Right lobe of liver (tissue), 6 donors: ENCODE results near the gene ELMO1. TPM values are rescaled to one million over a fixed set of nuclear protein-coding genes. Genes with fewer than 3 reads are reported as not detected.

Experiments used
- ATAC-seq, 4 donors: fragments of 200-7000 bp; cut with Tn5 transposase; one replicate each; pipeline ENCODE4 v1.9.1; 2020; ENCODE audit warnings: mild to moderate bottlenecking in 4 of 4, moderate library complexity in 4 of 4
- DNase-seq, 3 donors: peaks; one replicate each; pipeline ENCODE4 v3.0.0-alpha.2; 2020
- H3K27ac ChIP-seq, 3 donors: fragments of 200-600 bp; one replicate each; pipeline ENCODE4 v1.8.0; 2022
- H3K27me3 ChIP-seq, 2 donors: fragments of 200-600 bp; one replicate each; pipeline ENCODE4 v1.8.0; 2022
- H3K36me3 ChIP-seq, 4 donors: fragments of 200-600 bp; sonication (generic) in 1 of 4; one replicate each; pipeline versions ENCODE4 v1.5.1 to v1.8.0; 2017 to 2022; ENCODE audit warnings: control low read depth in 1 of 4
- H3K4me1 ChIP-seq, 4 donors: fragments of 200-600 bp; sonication (generic) in 1 of 4; one replicate each; pipeline versions ENCODE4 v1.5.1 to v1.8.0; 2017 to 2022; ENCODE audit warnings: control low read depth in 1 of 4
- H3K4me3 ChIP-seq, 3 donors: fragments of 200-600 bp; one replicate each; pipeline ENCODE4 v1.8.0; 2022
- H3K9me3 ChIP-seq, 4 donors: fragments of 200-600 bp; sonication (generic) in 1 of 4; one replicate each; pipeline versions ENCODE4 v1.5.1 to v1.8.0; 2017 to 2022; ENCODE audit warnings: control low read depth in 1 of 4
- CTCF ChIP-seq, 4 donors: fragments of 200-600 bp in 3 of 4; fragments of 450-650 bp in 1 of 4; IDR thresholded peaks; one replicate each; pipeline versions ENCODE4 v1.5.1 to v1.8.0; 2016 to 2022; ENCODE audit warnings: antibody characterized with exemption in 4 of 4, mild to moderate bottlenecking in 2 of 4
- POLR2A ChIP-seq: fragments of 450-650 bp; IDR thresholded peaks from one replicate; pipeline ENCODE4 v1.6.1; 2017; ENCODE audit warnings: antibody characterized with exemption, mild to moderate bottlenecking
- WGBS: methylation state at CpG from one replicate; pipeline ENCODE4 v1.1.6; 2018; ENCODE audit warnings: low coverage, low lambda C conversion rate; ENCODE audit not compliant: insufficient coverage; ENCODE audit errors: missing lambda C conversion rate; 5-methylcytosine and 5-hydroxymethylcytosine counted together
- intact Hi-C, 2 donors: fragments of 100-400 bp; cut with DNase I; formaldehyde crosslinking; loops; one replicate each; pipeline versions ENCODE4 v1.11.2 to v1.14.1; 2022
- total RNA-seq, 6 experiments: library from RNA; depleted of rRNA in 2 of 6; stranded (reverse); fragments of >200 nt in 2 of 6; fragmentation: NEBNext Ultra II Directional in 3 of 6; extraction: Animal tissue kit (Norgen Biotek cat#: 25700) in 3 of 6; gene quantifications; one replicate each; pipeline versions ENCODE4 v1.1.0 to v1.2.4, GENCODE V29; 2016 to 2023
- donor health status: DM: no; HTN: yes; CAD: no.
- donor health status: DM: no; HTN: no; CAD: no.
- donor health status: DM: no; HTN: no; CAD: no.
- donor health status: DM: no; HTN: yes; CAD: no.
- donor health status: DM: no; HTN: yes; CAD: no.

Gene ELMO1
- total RNA-seq, 6 experiments from 2014 or later = 18.4 to 55.4 (median 25.1) TPM

- no peak overlapping the region for H3K27ac ChIP-seq
- no peaks in the 10 kb centered on the region for H3K9me3 ChIP-seq
- no peak for TF ChIP-seq CTCF (IDR thresholded peaks at IDR 0.05)
- no peak for TF ChIP-seq POLR2A
- DNase-seq = no peak
- no peak overlapping the region for H3K4me3 ChIP-seq
- H3K4me1 ChIP-seq = peaks cover 0 to 6% (median 0%) of the 10 kb centered on the region in 4 donors
- whole genome bisulfite sequencing = 100% methylated on average over 1 of the region's 3 CpGs
- no peak for ATAC-seq
- intact Hi-C loops = no loop called here
- H3K27me3 ChIP-seq = no peaks in the 10 kb centered on the region
- no peaks in the 10 kb centered on the region for H3K36me3 ChIP-seq
Observed at GRCh38 chr7:37488163-37488764, 39.6 kb upstream of the ELMO1 start.

DNA sequence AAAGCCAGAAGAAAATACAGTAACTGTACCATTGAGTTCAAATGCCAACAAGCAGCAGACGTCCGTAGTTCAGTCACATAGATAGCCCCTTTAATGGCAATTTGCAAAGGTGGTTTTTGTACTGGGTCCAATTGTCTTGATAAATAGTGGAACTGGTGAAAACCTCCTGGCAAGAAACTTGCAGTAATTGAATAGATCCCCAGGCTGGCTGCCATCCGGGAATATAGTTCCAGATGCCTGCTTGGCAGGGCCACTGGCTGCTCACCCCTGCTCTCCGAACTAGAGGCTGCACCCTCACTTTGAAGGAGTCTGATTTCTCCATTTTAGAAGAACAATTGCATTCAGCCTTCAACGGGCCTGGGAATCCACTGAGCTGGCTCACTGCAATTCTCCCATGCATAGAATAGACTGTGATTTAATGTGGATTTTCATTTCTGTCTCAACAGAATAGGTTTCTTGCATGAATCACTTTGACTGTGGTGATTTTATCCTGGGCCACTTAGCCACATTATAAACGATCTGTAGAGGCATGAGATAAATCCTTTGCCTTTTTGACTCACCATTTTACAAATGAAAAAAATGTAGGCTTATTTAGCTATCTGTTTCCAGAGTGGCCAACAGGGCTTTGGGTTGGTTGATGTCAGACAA, 35.9 kb upstream of the ELMO1 start:
- no peak for TF ChIP-seq CTCF (IDR thresholded peaks at IDR 0.05)
- no peak for TF ChIP-seq POLR2A
- Histone ChIP-seq H3K36me3 (no peaks in the 10 kb centered on the region), H3K27ac (no peak overlapping the region), H3K4me3 (no peak overlapping the region), H3K27me3 (no peaks in the 10 kb centered on the region), H3K9me3 (no peaks in the 10 kb centered on the region), H3K4me1 (peaks cover 0 to 1% (median 0%) of the 10 kb centered on the region in 4 donors)
- WGBS = 80% methylated on average over 5 of the region's 6 CpGs
- intact Hi-C loops = no loop called here
- DNase-seq (no peak), ATAC-seq (no peak)

GRCh38 chr7:37483627-37484026, 35.0 kb upstream of the ELMO1 start:
- DNase-seq (no peak), ATAC-seq (no peak)
- Histone ChIP-seq H3K36me3 (no peaks in the 10 kb centered on the region), H3K27ac (no peak overlapping the region), H3K9me3 (no peaks in the 10 kb centered on the region), H3K27me3 (no peaks in the 10 kb centered on the region), H3K4me3 (no peak overlapping the region), H3K4me1 (no peaks in the 10 kb centered on the region)
- TF ChIP-seq POLR2A (no peak), CTCF (IDR thresholded peaks at IDR 0.05) (no peak)
- 93% methylated on average over 3 of the region's 3 CpGs for WGBS
- intact Hi-C loops = no loop called here

GRCh38 chr7:37482953-37483352, 34.3 kb upstream of the ELMO1 start:
- DNase-seq (no peak), ATAC-seq (no peak)
- H3K9me3 ChIP-seq = no peaks in the 10 kb centered on the region
- no peaks in the 10 kb centered on the region for H3K27me3 ChIP-seq
- H3K4me1 ChIP-seq = no peaks in the 10 kb centered on the region
- intact Hi-C loops = no loop called here
- 63% methylated on average over 2 of the region's 2 CpGs for WGBS
- no peak overlapping the region for H3K27ac ChIP-seq
- H3K36me3 ChIP-seq = no peaks in the 10 kb centered on the region
- TF ChIP-seq POLR2A (no peak), CTCF (IDR thresholded peaks at IDR 0.05) (no peak)
- no peak overlapping the region for H3K4me3 ChIP-seq
